Cardiac fibroblast (primary cell): ENCODE data around the gene EHMT1.

ENCODE experiments used
- DNase-seq, 2 donors: peaks; one replicate each; pipeline versions ENCODE4 v3.0.0 to v3.0.0-alpha.2; 2010; ENCODE audit warnings: low read depth in 2 of 2
- H3K4me3 ChIP-seq, 2 donors: replicated peaks in 1 of 2; 1 replicate in 1 of 2; 2 replicates in 1 of 2; pipeline ENCODE4 v1.5.1; 2011; ENCODE audit warnings: low read depth in 2 of 2, low read length in 2 of 2, mild to moderate bottlenecking in 2 of 2, moderate library complexity in 1 of 2
- TF ChIP-seq, protein P1 (sequence below): IDR thresholded peaks from one replicate; pipeline ENCODE4 v1.5.1; 2011; ENCODE audit warnings: low read depth, mild to moderate bottlenecking, low read length, inconsistent platforms

EHMT1 gene

DNA sequence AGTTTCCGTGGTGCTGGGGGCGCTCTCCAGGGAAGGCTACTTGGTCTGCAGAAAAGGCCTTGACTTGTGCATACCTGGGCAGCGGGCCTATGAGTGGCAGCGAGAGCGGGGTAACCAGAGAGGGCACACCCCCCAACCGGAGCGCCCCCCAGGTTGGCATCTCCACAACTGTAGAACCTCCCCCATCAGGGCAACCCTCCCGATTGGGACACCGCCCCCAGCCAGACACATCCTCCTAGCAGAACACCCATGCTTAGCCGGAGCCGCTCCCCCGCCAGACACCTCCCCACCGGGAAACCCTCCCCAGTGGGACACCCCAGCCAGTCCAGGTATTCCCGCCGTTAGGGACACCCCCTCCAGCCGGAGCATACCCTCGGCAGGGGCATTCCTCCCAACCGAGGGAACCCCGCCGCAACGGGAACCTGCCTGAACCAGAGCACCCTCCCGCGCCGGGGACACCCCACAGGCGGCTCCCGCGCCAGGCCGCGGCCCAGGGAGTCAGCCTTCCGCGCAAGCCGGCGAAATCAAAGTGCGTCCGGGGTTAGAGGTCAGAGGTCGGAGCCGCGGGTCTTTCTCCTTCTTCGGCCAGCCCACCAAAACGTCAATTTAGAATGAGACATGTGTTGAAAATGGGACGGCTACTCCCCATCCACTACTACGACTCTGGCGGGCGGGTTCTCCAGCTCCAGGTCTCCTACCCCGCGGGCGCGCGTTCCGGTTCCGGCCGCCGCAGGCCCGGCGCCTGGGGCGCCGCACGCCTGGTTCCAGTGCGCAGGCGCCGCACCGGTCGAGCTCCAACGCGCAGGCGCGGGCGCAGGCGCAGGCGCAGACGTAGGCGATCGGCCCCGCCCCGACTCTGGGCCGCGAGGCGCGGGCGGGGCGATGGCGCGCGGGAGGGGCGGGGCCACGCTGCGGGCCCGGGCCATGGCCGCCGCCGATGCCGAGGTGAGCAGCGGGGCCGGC lies at the start of gene EHMT1:
TSS of gene EHMT1 (plus strand) at position 901 of the 963 bp plus-strand sequence. CDS start at position 925, 24 bp downstream.
- TF ChIP-seq, protein P1, sequence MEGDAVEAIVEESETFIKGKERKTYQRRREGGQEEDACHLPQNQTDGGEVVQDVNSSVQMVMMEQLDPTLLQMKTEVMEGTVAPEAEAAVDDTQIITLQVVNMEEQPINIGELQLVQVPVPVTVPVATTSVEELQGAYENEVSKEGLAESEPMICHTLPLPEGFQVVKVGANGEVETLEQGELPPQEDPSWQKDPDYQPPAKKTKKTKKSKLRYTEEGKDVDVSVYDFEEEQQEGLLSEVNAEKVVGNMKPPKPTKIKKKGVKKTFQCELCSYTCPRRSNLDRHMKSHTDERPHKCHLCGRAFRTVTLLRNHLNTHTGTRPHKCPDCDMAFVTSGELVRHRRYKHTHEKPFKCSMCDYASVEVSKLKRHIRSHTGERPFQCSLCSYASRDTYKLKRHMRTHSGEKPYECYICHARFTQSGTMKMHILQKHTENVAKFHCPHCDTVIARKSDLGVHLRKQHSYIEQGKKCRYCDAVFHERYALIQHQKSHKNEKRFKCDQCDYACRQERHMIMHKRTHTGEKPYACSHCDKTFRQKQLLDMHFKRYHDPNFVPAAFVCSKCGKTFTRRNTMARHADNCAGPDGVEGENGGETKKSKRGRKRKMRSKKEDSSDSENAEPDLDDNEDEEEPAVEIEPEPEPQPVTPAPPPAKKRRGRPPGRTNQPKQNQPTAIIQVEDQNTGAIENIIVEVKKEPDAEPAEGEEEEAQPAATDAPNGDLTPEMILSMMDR: no peak
- peak; percentile 78 to 88 for DNase-seq
- peak within 1 kb of the TSS; percentile 92 to 99 for H3K4me3 ChIP-seq

DNA sequence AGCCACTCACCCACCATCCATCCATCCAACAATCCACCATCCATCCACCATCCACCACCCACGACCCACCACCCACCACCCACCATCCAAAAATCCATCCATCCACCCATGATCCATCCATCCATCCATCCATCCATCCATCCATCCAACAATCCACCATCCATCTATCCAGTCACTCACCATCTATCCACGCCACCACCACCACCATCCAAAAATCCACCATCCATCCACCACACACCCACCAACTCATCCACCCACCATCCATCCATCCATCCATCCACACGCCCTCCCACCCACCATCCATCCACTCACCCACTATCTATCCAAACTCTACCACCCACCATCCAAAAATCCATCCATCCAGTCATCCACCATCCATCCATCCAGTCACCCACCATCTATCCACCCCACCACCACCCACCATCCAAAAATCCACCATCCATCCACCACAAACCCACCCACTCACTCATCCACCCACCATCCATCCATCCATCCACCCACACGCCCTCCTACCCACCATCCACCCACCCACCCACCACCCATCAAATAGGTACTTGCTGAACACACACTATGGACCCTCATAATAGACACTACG lies 49.1 kb upstream of the EHMT1 start:
- no peak for DNase-seq
- H3K4me3 ChIP-seq: no peak overlapping the region
- TF ChIP-seq, protein P1: no peak

DNA sequence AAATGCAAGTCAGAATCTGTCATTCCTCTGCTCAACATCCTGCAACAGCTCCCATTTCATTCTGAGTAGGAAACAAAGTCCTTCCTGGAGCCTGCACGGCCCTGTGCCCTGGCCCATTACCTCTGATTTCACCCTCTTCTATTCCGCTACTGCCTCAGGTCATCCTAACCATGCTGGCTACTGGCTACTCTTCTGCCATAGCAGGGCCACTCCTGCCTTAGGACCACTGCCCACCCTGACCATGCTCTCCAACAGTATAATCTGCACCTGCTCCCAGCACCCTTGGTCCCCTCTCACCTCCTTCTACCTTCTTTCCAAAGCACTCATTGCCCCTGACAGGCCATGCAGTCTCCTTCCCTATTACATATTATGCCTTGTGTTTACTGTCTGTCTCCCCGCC lies 48.2 kb upstream of the EHMT1 start:
- DNase-seq: no peak
- H3K4me3 ChIP-seq: no peak overlapping the region
- TF ChIP-seq, protein P1: no peak

DNA sequence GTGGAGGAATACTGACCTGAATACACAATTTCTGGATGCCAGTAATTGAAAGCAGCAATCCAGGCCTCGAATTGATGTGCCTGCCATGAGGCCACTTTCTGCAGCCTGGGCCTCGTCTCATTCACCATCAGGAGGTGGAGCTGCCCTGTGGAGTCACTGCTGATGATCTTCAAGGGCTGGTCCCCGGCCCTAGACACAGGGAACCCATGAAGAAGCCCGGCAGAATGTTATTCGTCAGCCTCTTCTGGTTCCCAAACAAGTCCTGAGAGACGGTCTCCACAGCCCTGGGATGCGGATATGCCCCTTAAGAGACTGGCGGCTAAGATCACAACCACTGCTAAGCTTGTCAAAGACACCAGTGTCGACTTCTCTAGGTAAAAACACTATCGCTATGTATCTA lies 44.6 kb upstream of the EHMT1 start:
- no peak for DNase-seq
- H3K4me3 ChIP-seq: no peak overlapping the region
- TF ChIP-seq, protein P1: no peak

DNA sequence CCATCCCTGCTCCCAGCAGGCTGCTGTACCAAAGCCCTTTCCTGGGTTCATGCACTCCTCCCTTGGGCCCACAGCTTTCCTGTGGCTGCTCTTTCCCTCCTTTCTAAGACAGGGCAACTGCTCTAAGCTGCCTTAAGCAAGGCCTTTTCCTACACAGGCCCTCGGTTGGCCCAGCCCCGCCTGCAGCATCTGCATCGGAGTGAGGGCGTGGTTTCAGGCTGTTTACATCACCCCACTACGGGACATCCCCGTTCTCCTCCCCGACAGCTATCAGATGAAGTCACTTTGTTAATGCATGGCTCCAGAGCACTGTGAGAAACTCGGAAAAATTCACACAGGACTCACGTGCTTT lies 43.5 kb upstream of the EHMT1 start:
- TF ChIP-seq, protein P1: no peak
- DNase-seq: peak in 1 of 2 donors; percentile 33
- no peak overlapping the region for H3K4me3 ChIP-seq

DNA sequence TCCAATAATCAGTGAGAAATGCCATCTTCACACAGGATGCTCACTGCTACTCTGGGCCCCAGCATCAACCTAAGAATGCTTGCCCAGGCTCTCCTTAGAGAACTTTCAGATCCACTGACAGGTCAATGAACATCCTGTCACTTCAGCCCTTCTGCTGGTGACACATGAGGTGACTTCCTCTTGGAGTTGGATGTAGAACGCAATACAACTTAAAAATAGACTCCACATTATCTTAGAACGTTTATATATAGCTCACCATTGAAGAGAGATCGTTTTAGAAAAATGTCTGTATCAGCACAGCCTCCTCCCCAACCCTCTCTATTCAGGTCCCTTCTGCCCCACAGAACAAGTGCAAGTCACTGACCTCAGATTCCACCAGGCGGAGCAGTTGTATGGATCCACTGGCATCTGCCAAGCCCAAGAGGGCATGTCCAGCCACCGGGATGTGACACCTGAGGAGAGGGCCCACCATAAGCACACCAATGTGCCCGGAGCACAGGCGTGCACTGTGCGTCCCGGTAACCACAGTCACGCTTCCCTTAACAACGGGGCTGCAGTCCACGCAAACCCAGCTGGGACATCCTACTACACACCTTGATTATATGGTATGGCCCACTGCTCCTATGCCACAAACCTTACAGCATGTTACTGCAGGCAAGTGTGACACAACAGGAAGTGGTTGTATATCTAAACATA lies 42.9 kb upstream of the EHMT1 start:
- DNase-seq: no peak
- H3K4me3 ChIP-seq: no peak overlapping the region
- TF ChIP-seq, protein P1: no peak
